IPS-20b (cell line): ENCODE data around the gene MAN2B1.
"Not testable (repeated sequence)": the region's sequence is repeated elsewhere in the genome, so short reads cannot be mapped to it uniquely, and the experiment has no call there.

Experiments
- H3K27ac ChIP-seq: one replicate; pipeline ENCODE4 v1.5.1; 2013; ENCODE audit warnings: low read length
- H3K27me3 ChIP-seq: 2 replicates; pipeline ENCODE4 v1.6.1; 2013; ENCODE audit warnings: mild to moderate bottlenecking, low read length, inconsistent platforms; ENCODE audit not compliant: insufficient read depth
- H3K36me3 ChIP-seq: 2 replicates; pipeline ENCODE4 v1.6.1; 2013; ENCODE audit warnings: low read depth, mild to moderate bottlenecking, inconsistent platforms, low read length, moderate library complexity; ENCODE audit not compliant: insufficient read depth
- H3K4me1 ChIP-seq: 2 replicates; pipeline ENCODE4 v1.6.1; 2013; ENCODE audit warnings: mild to moderate bottlenecking, control low read depth, inconsistent platforms, low read length, moderate library complexity; ENCODE audit not compliant: insufficient read depth
- H3K4me3 ChIP-seq: 2 replicates; pipeline ENCODE4 v1.5.1; 2013; ENCODE audit warnings: mild to moderate bottlenecking, low read length, inconsistent platforms
- H3K9ac ChIP-seq: 2 replicates; pipeline ENCODE4 v1.6.1; 2013; ENCODE audit warnings: low read depth, mild to moderate bottlenecking, inconsistent platforms, low read length, moderate library complexity
- H3K9me3 ChIP-seq: 2 replicates; pipeline ENCODE4 v1.6.1; 2013; ENCODE audit warnings: mild to moderate bottlenecking, low read depth, low read length, inconsistent platforms; ENCODE audit not compliant: insufficient read depth

The MAN2B1 gene

DNA sequence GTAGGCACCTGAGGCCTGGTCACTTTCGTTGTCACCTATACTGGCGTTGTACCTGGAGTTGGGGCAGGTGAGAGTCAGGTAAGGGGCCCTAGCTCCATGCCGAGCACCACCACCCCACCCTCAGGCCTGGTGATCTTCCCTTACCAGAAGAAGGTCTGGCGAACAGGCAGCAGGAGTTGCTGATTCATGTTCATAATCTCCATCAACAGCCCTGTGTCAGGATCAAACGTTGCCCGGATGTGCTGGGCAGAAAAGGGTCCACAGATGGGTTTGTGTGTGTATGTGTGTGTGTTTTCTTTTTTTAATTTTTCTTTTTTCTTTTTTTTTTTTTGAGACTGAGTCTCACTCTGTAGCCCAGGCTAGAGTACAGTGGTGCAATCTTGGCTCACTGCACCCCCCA is 14.3 kb downstream of the MAN2B1 start:
- H3K36me3 ChIP-seq = peaks cover 28% of the 10 kb centered on the region
- no peak overlapping the region for H3K27ac ChIP-seq
- no peaks in the 10 kb centered on the region for H3K9me3 ChIP-seq

DNA sequence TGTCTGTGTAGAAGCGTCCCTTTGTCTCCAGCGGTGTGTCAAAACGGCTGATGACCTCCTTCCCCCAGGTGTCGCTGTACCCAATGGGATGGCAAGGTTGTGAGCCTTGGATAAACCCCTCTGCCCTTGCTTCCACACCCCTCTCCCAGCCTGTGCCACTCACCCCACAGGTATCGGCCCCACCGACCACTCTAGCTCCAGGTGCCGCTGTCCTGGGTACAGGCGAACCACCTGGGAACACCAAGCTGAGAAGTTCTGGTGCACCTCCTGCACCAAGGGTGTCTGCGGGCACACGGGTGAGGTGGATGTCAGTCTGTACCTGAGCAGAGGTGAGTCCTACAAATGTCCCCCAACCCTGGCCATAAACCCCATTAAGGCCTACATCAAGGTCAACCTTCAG is 16.6 kb downstream of the MAN2B1 start:
- no peak overlapping the region for H3K27ac ChIP-seq
- no peaks in the 10 kb centered on the region for H3K4me1 ChIP-seq
- H3K9me3 ChIP-seq = no peaks in the 10 kb centered on the region
- no peak overlapping the region for H3K9ac ChIP-seq
- peaks cover 9% of the 10 kb centered on the region for H3K36me3 ChIP-seq
- no peaks in the 10 kb centered on the region for H3K27me3 ChIP-seq
- no peak overlapping the region for H3K4me3 ChIP-seq

More for the DNA sequence above, 14.3 kb downstream of the MAN2B1 start:
- Histone ChIP-seq H3K9ac (no peak overlapping the region), H3K27me3 (no peaks in the 10 kb centered on the region), H3K4me1 (no peaks in the 10 kb centered on the region), H3K4me3 (no peak overlapping the region)

DNA sequence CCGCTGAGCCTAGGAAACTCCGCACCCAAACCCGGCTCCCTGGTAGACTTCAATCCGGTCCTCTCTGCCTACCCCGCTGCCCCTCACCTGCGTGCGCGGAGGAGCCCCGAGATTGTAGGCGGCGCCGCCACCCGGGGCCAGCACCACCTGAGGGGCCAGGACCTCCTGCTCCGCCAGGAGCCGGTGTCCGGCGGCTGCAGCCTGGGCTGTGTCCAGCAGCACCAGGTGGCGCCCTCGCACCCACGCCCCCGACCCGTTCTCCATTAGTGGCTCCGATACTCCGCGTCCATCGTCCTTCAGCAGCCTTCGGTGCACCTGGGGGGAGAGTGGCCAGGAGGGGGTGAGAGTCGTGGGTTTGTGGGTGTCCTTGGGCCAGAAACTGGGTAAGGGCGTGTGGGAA is 18.5 kb downstream of the MAN2B1 start:
- no peak overlapping the region for H3K27ac ChIP-seq
- peak overlapping the region; percentile 40; the same call in 1 of the 2 replicates for H3K4me3 ChIP-seq
- no peaks in the 10 kb centered on the region for H3K9me3 ChIP-seq
- 0 out of 2 replicates have a peak, but pooled peaks cover 6% of the 10 kb centered on the region for H3K36me3 ChIP-seq
- no peaks in the 10 kb centered on the region for H3K27me3 ChIP-seq
- H3K9ac ChIP-seq = no peak overlapping the region
- no peaks in the 10 kb centered on the region for H3K4me1 ChIP-seq

DNA sequence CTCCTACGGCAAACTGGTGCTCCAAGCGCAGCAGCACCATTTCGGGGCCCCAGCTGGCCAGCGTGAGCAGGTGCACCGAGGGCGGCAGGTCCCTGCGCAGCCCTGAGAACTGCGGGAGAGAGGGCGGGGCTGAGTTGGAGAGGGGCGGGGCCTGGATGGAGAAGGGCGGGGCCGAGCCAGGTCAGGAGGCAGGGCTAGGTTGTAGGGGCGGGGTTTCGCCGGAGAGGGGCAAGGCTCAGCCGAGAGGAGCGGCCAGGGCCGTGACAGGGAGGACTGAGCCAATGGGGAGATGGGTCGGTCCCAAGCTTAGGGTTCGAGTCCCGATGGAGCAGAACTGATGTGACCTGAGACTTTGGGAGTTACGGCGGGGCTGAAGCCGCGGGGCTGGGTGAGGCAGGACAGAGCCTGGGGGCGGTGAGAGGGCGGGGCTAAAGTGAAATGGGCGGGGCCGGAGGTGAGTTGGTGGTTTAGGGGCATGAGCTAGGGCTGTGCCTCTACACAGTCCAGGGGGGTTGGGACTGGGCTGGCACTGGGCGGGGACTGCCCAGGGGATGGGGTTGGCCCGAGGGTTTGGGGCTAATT is 19.0 kb downstream of the MAN2B1 start:
- Histone ChIP-seq H3K9me3 (no peaks in the 10 kb centered on the region), H3K4me1 (no peaks in the 10 kb centered on the region), H3K9ac (no peak overlapping the region), H3K4me3 (peak overlapping the region; percentile 40; the same call in 1 of the 2 replicates), H3K27me3 (no peaks in the 10 kb centered on the region), H3K27ac (no peak overlapping the region), H3K36me3 (0 out of 2 replicates have a peak, but pooled peaks cover 6% of the 10 kb centered on the region)

DNA sequence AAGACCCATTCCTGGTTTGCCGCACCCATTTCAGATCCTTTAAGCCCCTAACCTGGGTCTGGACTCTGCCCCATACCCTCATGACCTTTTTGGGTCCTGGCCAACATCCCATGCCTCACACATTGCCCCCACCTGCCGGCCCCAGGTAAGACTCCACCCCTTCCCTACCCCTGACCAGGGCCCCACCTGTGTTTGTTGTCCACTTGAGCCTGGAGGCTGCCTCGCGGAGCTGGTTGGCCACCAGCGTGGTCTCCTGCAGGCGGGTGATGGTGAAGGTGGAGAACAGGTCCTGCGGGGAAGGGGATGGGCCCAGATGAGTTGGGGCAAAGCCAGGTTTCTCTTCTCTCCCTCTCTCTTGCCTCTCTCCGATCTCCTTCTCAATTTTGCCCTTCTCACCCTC is 19.5 kb downstream of the MAN2B1 start:
- Histone ChIP-seq H3K36me3 (0 out of 2 replicates have a peak, but pooled peaks cover 4% of the 10 kb centered on the region), H3K9me3 (no peaks in the 10 kb centered on the region), H3K27me3 (no peaks in the 10 kb centered on the region), H3K4me1 (no peaks in the 10 kb centered on the region), H3K27ac (no peak overlapping the region), H3K9ac (no peak overlapping the region), H3K4me3 (no peak overlapping the region)

DNA sequence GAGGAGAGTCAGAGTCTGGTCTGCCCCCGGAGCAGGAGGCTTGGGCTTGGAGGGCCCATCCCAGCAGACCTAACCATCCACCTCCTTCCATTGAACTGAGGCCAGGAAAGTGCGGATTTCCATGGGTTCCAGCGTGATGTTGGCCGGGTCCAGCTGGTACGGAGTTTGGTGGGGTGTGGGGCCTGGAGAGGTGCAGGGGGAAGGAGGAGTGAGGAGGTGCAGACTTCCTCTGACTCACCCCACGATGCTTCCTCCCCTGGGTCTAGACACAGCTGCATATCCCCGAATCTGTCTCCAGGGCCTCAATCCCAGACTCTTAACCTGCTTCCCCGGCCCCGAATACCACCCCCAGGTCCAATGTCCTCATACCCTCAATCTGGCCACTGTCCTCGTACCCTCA is 20.0 kb downstream of the MAN2B1 start:
- H3K9me3 ChIP-seq = no peaks in the 10 kb centered on the region
- no peaks in the 10 kb centered on the region for H3K27me3 ChIP-seq
- no peak overlapping the region for H3K27ac ChIP-seq
- no peak overlapping the region for H3K9ac ChIP-seq
- no peak overlapping the region for H3K4me3 ChIP-seq
- no peaks in the 10 kb centered on the region for H3K4me1 ChIP-seq
- H3K36me3 ChIP-seq = no peaks in the 10 kb centered on the region

- not testable (repeated sequence) for H3K4me3 ChIP-seq, H3K27ac ChIP-seq, H3K4me1 ChIP-seq, H3K36me3 ChIP-seq, H3K9ac ChIP-seq, H3K9me3 ChIP-seq, H3K27me3 ChIP-seq
Observed at GRCh38 chr19:12643716-12644115, 22.8 kb downstream of the MAN2B1 start.

- Histone ChIP-seq H3K27ac (no peak overlapping the region), H3K36me3 (no peaks in the 10 kb centered on the region), H3K9ac (no peak overlapping the region), H3K4me1 (no peaks in the 10 kb centered on the region), H3K9me3 (no peaks in the 10 kb centered on the region), H3K27me3 (no peaks in the 10 kb centered on the region), H3K4me3 (no peak overlapping the region)
Observed at GRCh38 chr19:12642506-12642905, 24.0 kb downstream of the MAN2B1 start.

DNA sequence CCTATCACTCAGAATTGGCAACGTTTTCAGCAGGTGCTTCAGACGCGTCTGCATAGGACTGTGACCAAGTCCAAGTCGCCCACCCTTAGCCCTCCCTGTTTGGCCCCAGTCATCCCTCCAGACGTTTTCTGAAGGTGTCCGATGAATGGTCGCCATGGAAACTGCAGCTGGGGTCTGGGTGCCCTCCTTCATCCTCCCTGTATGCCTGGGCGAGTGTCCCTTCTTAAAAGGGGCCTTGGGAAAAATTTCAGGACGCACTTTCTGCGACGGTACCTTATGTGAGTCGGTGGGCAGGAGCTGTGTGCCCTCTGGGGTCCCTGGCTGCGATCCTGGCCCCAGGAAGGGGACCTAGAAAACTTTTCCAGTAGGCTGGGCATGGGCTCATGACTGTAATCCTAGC is 25.1 kb downstream of the MAN2B1 start:
- no peaks in the 10 kb centered on the region for H3K9me3 ChIP-seq
- H3K9ac ChIP-seq = no peak overlapping the region
- H3K27me3 ChIP-seq = no peaks in the 10 kb centered on the region
- H3K4me3 ChIP-seq = no peak overlapping the region
- no peaks in the 10 kb centered on the region for H3K36me3 ChIP-seq
- no peak overlapping the region for H3K27ac ChIP-seq
- H3K4me1 ChIP-seq = no peaks in the 10 kb centered on the region

- Histone ChIP-seq H3K9ac (no peak overlapping the region; the same call in 1 of the 2 replicates), H3K9me3 (no peaks in the 10 kb centered on the region), H3K27me3 (no peaks in the 10 kb centered on the region), H3K27ac (no peak overlapping the region), H3K36me3 (no peaks in the 10 kb centered on the region), H3K4me1 (no peaks in the 10 kb centered on the region), H3K4me3 (peak overlapping the region; percentile 66)
Observed at GRCh38 chr19:12639901-12640613, 26.5 kb downstream of the MAN2B1 start.

DNA sequence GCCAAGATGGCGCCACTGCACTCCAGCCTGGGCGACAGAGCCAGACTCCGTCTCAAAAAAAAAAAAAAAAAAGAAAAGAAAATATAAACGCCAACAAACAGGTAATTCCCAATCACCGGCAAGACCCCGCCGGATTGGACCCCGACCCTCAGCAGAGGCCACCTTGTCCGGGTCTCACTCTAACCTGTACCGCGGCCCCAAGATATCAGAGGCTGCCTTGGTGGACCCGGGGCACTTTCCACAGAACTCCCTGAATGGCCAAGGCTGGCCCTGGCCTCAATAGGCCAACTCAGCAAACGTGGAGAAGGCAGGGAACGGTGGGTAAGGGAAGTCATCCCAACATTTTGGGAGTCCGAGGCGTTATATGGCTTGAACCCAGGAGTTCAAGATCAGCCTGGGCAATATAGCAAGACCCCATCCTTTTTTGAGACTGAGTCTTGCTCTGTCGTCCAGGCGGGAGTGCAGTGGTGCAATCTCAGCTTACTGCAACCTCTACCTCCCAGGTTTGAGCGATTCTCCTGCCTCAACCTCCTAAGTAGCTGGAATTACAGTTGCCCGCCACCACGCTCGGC is 27.8 kb downstream of the MAN2B1 start:
- Histone ChIP-seq H3K27ac (no peak overlapping the region), H3K27me3 (no peaks in the 10 kb centered on the region), H3K9ac (no peak overlapping the region), H3K36me3 (no peaks in the 10 kb centered on the region), H3K9me3 (no peaks in the 10 kb centered on the region), H3K4me3 (no peak overlapping the region), H3K4me1 (no peaks in the 10 kb centered on the region)

DNA sequence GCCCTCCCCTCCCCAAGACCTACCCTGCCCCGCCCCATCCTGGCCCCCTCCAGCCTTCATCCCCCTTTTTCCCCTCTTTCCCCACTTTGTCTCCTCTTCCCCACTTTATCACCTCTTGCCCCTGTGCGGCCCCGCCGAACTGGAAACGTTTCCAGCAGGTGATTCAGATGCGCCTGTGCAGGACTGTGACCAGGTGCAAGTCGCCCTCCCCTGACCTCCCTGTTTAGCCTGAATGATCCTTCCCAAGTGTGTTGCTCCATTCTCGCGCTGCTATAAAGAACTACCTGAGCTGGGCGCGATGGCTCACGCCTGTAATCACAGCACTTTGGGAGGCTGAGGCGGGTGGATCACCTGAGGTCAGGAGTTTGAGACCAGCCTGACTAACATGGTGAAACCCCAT is 29.9 kb downstream of the MAN2B1 start:
- no peaks in the 10 kb centered on the region for H3K9me3 ChIP-seq
- no peaks in the 10 kb centered on the region for H3K36me3 ChIP-seq
- no peak overlapping the region for H3K9ac ChIP-seq
- H3K27me3 ChIP-seq = no peaks in the 10 kb centered on the region
- H3K27ac ChIP-seq = no peak overlapping the region
- H3K4me3 ChIP-seq = no peak overlapping the region
- no peaks in the 10 kb centered on the region for H3K4me1 ChIP-seq
